Measurements from ENCODE around the gene CMIP. TPM values are rescaled to one million over a fixed set of nuclear protein-coding genes. Genes with fewer than 3 reads are reported as not detected.

CMIP gene
- total and polyA plus RNA-seq, 7 donors: 11.0 to 60.3 (median 20.4) TPM

GRCh38 chr16:81630635-81631031 lies 186.0 kb downstream of the CMIP start:
- no peaks in the 10 kb centered on the region for H3K9me3 ChIP-seq
- H3K27ac ChIP-seq: no peak overlapping the region
- WGBS, 2 donors: 90 to 92% methylated on average over 5 of the region's 5 CpGs
- intact Hi-C loops (cut with DNase I): no loop called here
- no peaks in the 10 kb centered on the region for H3K27me3 ChIP-seq
- H3K4me1 ChIP-seq: peaks cover 0 to 36% (median 31%) of the 10 kb centered on the region in 4 donors
- H3K4me3 ChIP-seq: no peak overlapping the region
- TF ChIP-seq POLR2A (IDR thresholded peaks at IDR 0.05) (no peak), EP300 (IDR thresholded peaks at IDR 0.05) (no peak), CTCF (IDR thresholded peaks at IDR 0.05) (no peak), POLR2AphosphoS5 (IDR thresholded peaks at IDR 0.05) (no peak)
- DNase-seq: no peak
- H3K36me3 ChIP-seq: no peaks in the 10 kb centered on the region

GRCh38 chr16:81632392-81633146 lies 188.0 kb downstream of the CMIP start:
- Histone ChIP-seq H3K9me3 (no peaks in the 10 kb centered on the region), H3K36me3 (no peaks in the 10 kb centered on the region), H3K4me3 (no peak overlapping the region), H3K27ac (peak overlapping the region in 3 of 4 donors; percentile 22 to 60 (median 39)), H3K27me3 (no peaks in the 10 kb centered on the region), H3K4me1 (peaks cover 0 to 26% (median 23%) of the 10 kb centered on the region in 4 donors)
- intact Hi-C loops (cut with DNase I): no loop called here
- no peak for DNase-seq
- 58 to 71% methylated on average over 18 of the region's 18 CpGs for WGBS, 2 donors
- TF ChIP-seq POLR2AphosphoS5 (IDR thresholded peaks at IDR 0.05) (peak in 1 of 4 donors; percentile 37), EP300 (IDR thresholded peaks at IDR 0.05) (peak in 1 of 4 donors; percentile 26), CTCF (IDR thresholded peaks at IDR 0.05) (no peak)

- no peaks in the 10 kb centered on the region for H3K27me3 ChIP-seq
- H3K4me1 ChIP-seq: peaks cover 0 to 26% (median 23%) of the 10 kb centered on the region in 4 donors
- no peak overlapping the region for H3K4me3 ChIP-seq
- peak overlapping the region; percentile 6 to 60 (median 36) for H3K27ac ChIP-seq
- intact Hi-C loops (cut with DNase I): no loop called here
- DNase-seq: no peak
- H3K9me3 ChIP-seq: no peaks in the 10 kb centered on the region
- no peaks in the 10 kb centered on the region for H3K36me3 ChIP-seq
- WGBS, 2 donors: 66 to 73% methylated on average over 11 of the region's 11 CpGs
- no peak for TF ChIP-seq CTCF (IDR thresholded peaks at IDR 0.05)
- TF ChIP-seq POLR2AphosphoS5 (IDR thresholded peaks at IDR 0.05): no peak
- no peak for TF ChIP-seq POLR2A (IDR thresholded peaks at IDR 0.05)
- no peak for TF ChIP-seq EP300 (IDR thresholded peaks at IDR 0.05)
Measured at GRCh38 chr16:81633147-81633619, 188.6 kb downstream of the CMIP start.

- Histone ChIP-seq H3K4me1 (peaks cover 0 to 26% (median 23%) of the 10 kb centered on the region in 4 donors), H3K4me3 (no peak overlapping the region), H3K27me3 (no peaks in the 10 kb centered on the region), H3K36me3 (no peaks in the 10 kb centered on the region), H3K9me3 (no peaks in the 10 kb centered on the region), H3K27ac (peak overlapping the region; percentile 6 to 60 (median 37))
- intact Hi-C loops (cut with DNase I): no loop called here
- no peak for TF ChIP-seq EP300 (IDR thresholded peaks at IDR 0.05)
- 77 to 83% methylated on average over 8 of the region's 8 CpGs for WGBS, 2 donors
- DNase-seq: no peak
Measured at GRCh38 chr16:81633680-81634379, 189.2 kb downstream of the CMIP start.

- 80 to 85% methylated on average over 13 of the region's 13 CpGs for WGBS, 2 donors
Measured at GRCh38 chr16:81634380-81635062, 189.9 kb downstream of the CMIP start.

More at GRCh38 chr16:81634380-81635062, 189.9 kb downstream of the CMIP start:
- Histone ChIP-seq H3K4me3 (no peak overlapping the region), H3K36me3 (no peaks in the 10 kb centered on the region), H3K27me3 (no peaks in the 10 kb centered on the region), H3K9me3 (no peaks in the 10 kb centered on the region), H3K27ac (peak overlapping the region in 2 of 4 donors; percentile 41 to 60), H3K4me1 (peaks cover 0 to 26% (median 23%) of the 10 kb centered on the region in 4 donors)
- intact Hi-C loops (cut with DNase I): no loop called here
- DNase-seq: no peak
- TF ChIP-seq POLR2AphosphoS5 (IDR thresholded peaks at IDR 0.05) (no peak), CTCF (IDR thresholded peaks at IDR 0.05) (no peak), EP300 (IDR thresholded peaks at IDR 0.05) (no peak), POLR2A (IDR thresholded peaks at IDR 0.05) (no peak)

Data from sigmoid colon (tissue), 7 donors.